Activated naive CD8-positive, alpha-beta T cell treated with anti-CD3 and anti-CD28 coated beads for 36 hours (primary cell): ENCODE measurements around the gene UBE2D2. TPM values are rescaled to one million over a fixed set of nuclear protein-coding genes. Genes with fewer than 3 reads are reported as not detected.
A peak's percentile ranks its signal among the peaks of the same experiment; 100 is the strongest.
"Not testable (repeated sequence)": the region's sequence is repeated elsewhere in the genome, so short reads cannot be mapped to it uniquely, and the experiment has no call there.

Experiments
- DNase-seq: peaks from one replicate; pipeline ENCODE4 v3.0.0; 2021
- H3K27ac Mint-ChIP-seq: one replicate; pipeline ENCODE4 v1.8.0; 2022; ENCODE audit warnings: mild to moderate bottlenecking, moderate library complexity, mixed read lengths
- H3K27me3 Mint-ChIP-seq: one replicate; pipeline ENCODE4 v1.8.0; 2022; ENCODE audit warnings: mild to moderate bottlenecking, mixed read lengths
- H3K36me3 Mint-ChIP-seq: one replicate; pipeline ENCODE4 v1.8.0; 2021; ENCODE audit warnings: mild to moderate bottlenecking, mixed read lengths
- H3K4me1 Mint-ChIP-seq: one replicate; pipeline ENCODE4 v1.8.0; 2021; ENCODE audit warnings: mixed read lengths
- H3K4me3 Mint-ChIP-seq: one replicate; pipeline ENCODE4 v1.8.0; 2022; ENCODE audit warnings: mild to moderate bottlenecking, moderate library complexity, mixed read lengths
- H3K9me3 Mint-ChIP-seq: one replicate; pipeline ENCODE4 v1.8.0; 2022; ENCODE audit warnings: mixed read lengths
- total RNA-seq, 2 experiments: library from RNA; stranded (reverse); gene quantifications; one replicate each; pipeline ENCODE4 v1.2.3, GENCODE V29; 2021

The UBE2D2 gene
- total RNA-seq, 2 experiments from 2014 or later = 286 to 297 TPM

DNA sequence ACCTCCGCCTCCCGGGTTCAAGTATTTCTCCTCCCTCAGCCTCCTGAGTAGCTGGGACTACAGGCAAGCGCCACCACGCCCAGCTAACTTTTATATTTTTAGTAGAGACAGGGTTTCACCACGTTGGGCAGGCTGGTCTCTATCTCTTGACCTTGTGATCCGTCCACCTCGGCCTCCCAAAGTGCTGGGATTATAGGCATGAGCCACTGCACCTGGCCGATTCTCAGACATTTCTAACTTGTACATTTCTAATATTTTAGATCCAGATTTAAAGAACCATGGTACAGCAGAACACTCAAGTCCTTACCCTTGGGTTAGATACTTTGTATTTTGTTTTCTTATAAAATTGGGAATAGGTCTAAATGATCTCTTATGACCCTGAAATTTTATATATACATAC, 31.9 kb downstream of the UBE2D2 start:
- H3K27me3 Mint-ChIP-seq, H3K27ac Mint-ChIP-seq, DNase-seq, H3K9me3 Mint-ChIP-seq, H3K4me3 Mint-ChIP-seq: not testable (repeated sequence)
- Mint-ChIP-seq H3K4me1 (peaks cover 47% of the 10 kb centered on the region), H3K36me3 (peaks cover 35% of the 10 kb centered on the region)

DNA sequence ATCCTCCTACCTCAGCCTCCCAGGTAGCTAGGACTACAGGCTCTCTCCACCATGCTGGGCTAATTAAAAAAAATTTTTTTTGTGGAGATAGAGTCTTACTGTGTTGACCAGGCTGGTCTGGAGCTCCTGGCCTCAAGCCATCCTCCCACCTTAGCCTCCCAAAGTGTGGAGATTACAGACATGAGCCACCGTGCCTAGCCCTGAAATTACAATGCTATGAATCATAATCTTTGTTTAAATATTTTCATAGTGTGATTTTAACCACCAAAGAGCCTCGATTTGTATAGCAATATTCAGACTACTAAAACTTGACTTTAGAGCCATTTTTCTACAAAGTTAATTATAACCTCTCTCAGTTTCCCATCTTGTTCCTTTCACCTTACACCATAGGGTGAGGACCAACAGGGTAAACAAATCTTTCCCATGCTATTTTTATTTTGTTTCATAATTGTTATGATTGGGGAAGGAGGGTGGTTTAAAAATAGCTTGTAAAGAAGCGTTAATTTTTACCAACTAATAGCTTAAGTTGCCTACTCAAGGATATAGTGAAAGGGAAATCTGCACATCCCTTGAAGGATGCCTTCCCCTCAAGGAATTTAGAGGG, 32.7 kb downstream of the UBE2D2 start:
- Mint-ChIP-seq H3K27ac (peak overlapping the region; percentile 29), H3K4me3 (no peak overlapping the region), H3K9me3 (peaks cover 2% of the 10 kb centered on the region), H3K27me3 (no peaks in the 10 kb centered on the region), H3K36me3 (peaks cover 34% of the 10 kb centered on the region), H3K4me1 (peaks cover 44% of the 10 kb centered on the region)
- DNase-seq = no peak

DNA sequence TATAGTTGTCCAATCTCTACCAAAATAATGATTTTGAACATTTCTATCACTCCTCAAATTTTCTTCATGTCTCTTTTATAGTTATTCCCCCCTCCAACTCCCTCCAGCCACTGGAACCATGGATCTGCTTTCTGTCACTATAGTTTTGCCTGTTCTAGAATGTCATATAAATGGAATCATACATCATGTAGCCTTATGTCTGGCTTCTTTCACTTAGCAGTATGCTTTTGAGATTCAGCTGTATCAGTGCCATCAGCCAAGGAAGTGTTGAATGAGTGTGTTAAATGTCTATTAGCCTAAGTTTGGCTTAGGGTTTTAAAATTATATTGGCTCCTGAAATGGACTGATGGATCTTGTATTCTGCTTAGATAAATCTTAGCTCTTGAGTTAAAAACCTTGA, 36.0 kb downstream of the UBE2D2 start:
- Mint-ChIP-seq H3K27me3 (no peaks in the 10 kb centered on the region), H3K27ac (peak overlapping the region; percentile 61), H3K4me1 (peaks cover 26% of the 10 kb centered on the region), H3K9me3 (peaks cover 2% of the 10 kb centered on the region), H3K36me3 (peaks cover 26% of the 10 kb centered on the region), H3K4me3 (no peak overlapping the region)
- no peak for DNase-seq

DNA sequence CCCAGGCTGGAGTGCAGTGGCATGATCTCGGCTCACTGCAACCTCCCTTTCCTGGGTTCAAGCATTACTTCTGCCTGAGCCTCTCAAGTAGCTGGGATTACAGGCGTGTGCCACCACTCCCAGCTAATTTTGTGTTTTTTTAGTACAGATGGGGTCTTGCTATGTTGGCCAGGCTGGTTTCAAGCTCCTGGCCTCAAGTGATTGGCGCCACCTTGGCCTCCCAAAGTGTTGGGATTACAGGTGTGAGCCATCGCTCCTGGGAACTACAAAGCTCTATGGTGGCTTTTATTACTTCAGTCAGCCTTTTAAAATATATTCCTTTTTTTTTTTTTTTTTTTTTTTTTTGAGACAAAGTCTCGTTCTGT, 37.4 kb downstream of the UBE2D2 start:
- not testable (repeated sequence) for H3K4me3 Mint-ChIP-seq, H3K9me3 Mint-ChIP-seq, H3K27me3 Mint-ChIP-seq, H3K27ac Mint-ChIP-seq, DNase-seq
- Mint-ChIP-seq H3K4me1 (peaks cover 19% of the 10 kb centered on the region), H3K36me3 (peaks cover 27% of the 10 kb centered on the region)

DNA sequence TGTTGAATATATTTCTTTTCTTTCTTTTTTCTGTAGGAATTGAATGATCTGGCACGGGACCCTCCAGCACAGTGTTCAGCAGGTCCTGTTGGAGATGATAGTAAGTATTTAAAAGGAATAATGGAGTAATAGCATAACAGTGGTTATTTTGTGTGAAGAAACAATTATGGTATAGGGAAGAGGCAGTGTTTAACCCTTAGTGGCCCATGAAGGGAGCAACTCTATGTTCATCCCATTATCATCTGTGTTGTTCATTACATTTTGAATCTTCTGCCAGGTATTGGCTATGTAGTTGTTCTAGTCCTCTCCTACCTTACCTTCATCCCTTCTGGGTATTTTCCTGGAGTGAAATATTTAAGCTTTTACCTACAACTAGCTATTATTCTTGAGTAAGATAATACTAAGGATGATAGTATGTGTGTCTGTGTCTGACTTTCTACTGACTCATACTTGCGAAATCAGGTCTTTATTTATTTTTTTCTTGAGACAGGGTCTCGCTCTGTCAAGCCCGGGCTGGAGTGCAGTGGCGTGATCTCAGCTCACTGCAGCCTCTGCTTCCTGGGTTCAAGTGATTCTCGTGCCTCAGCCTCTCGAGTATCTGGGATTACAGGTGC, 39.3 kb downstream of the UBE2D2 start:
- Mint-ChIP-seq H3K36me3 (peaks cover 22% of the 10 kb centered on the region), H3K27ac (no peak overlapping the region), H3K4me3 (no peak overlapping the region), H3K27me3 (no peaks in the 10 kb centered on the region), H3K4me1 (peaks cover 19% of the 10 kb centered on the region), H3K9me3 (peaks cover 2% of the 10 kb centered on the region)
- no peak for DNase-seq

DNA sequence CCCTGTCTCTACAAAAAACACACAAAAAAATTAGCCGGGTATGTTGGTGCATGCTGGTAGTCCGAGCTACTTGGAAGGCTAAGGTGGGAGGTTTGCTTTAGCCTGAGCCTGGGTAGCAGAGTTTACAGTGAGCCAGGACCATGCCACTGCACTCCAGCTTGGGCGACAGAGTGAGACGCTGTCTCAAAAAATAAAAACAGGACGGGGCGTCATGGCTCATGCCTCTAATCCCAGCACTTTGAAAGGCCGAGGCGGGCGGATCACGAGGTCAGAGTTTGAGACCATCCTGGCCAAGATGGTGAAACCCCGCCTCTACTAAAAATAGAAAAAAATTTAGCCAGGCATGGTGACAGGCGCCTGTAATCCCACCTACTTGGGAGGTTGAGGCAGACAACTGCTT, 40.3 kb downstream of the UBE2D2 start:
- DNase-seq = no peak
- peaks cover 18% of the 10 kb centered on the region for H3K4me1 Mint-ChIP-seq
- no peak overlapping the region for H3K4me3 Mint-ChIP-seq
- peaks cover 2% of the 10 kb centered on the region for H3K9me3 Mint-ChIP-seq
- H3K27me3 Mint-ChIP-seq = no peaks in the 10 kb centered on the region
- no peak overlapping the region for H3K27ac Mint-ChIP-seq
- peaks cover 24% of the 10 kb centered on the region for H3K36me3 Mint-ChIP-seq

DNA sequence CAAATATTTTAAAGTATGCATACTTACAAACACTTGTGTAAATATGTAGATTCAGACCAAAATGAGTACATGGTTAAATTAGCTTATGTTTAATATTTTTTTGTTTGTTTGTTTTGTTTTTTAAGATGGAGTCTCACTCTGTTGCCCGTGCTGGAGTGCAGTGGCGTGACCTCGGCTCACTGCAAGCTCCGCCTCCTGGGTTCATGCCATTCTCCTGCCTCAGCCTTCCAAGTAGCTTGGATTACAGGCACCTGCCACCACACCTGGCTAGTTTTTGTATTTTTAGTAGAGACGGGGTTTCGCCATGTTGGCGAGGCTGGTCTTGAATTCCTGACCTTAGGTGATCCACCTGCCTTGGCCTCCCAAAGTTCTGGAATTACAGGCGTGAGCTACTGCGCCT, 40.8 kb downstream of the UBE2D2 start:
- not testable (repeated sequence) for H3K27me3 Mint-ChIP-seq, DNase-seq, H3K9me3 Mint-ChIP-seq, H3K27ac Mint-ChIP-seq, H3K4me3 Mint-ChIP-seq
- peaks cover 24% of the 10 kb centered on the region for H3K36me3 Mint-ChIP-seq
- H3K4me1 Mint-ChIP-seq = peaks cover 19% of the 10 kb centered on the region

DNA sequence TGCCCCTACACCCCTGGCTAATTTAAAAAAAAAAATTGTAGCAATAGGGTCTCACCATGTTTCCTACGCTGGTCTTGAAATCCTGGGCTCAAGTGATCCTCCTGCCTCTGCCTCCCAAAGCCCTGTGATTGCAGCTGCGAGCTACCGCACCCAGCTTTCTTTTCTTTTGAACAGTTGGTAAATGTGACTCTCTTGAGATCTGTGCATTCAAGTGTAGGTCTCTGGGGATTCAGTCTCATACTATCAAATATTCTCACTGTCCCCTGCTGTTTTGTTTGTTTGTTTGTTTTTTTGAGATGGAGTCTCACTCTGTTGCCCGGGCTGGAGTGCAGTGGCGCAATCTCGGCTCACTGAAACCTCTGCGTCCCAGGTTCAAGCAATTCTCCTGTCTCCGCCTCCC, 44.7 kb downstream of the UBE2D2 start:
- H3K4me3 Mint-ChIP-seq = no peak overlapping the region
- no peaks in the 10 kb centered on the region for H3K27me3 Mint-ChIP-seq
- peaks cover 22% of the 10 kb centered on the region for H3K36me3 Mint-ChIP-seq
- DNase-seq = no peak
- peaks cover 20% of the 10 kb centered on the region for H3K4me1 Mint-ChIP-seq
- H3K27ac Mint-ChIP-seq = peak overlapping the region; percentile 76
- H3K9me3 Mint-ChIP-seq = no peaks in the 10 kb centered on the region

DNA sequence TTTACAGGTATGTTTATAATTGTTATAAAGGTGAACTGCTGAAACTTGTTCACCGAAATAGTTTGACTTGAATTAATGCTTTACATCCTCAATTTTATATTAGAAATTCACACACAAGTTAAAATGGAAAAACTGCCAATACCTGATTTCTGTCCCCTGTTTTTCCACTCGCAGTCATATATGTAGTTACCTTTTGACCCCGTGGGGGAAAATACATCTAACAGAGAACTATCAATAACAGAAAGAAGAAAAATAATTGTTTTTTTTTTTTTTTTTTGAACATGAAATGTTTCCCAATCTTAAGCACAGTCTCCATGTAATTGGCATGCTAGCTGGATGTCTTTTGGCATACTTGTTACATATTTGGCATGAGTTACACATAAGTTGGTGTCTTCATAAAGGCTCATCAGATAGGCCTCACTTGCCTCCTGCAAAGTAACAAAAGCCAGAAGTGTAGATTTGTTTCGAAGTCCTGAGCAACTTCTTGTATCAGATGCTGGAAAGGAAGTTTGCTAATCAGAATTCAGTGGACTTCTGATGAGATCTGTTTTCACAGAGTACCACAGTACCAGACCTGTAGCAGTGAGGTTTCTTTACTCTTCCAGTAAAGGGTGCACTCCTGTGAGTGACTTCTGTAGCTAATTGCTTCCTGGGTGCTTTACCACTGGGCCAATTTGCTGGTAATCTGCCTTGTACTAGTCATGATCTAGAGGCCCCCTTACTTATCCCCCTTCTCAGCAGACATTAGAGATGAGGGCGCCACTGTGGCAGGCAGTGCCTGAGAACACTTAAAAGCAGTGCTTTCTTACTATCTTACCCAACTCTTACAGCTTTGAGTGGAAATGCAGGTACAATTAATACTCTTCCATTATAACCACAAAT, 50.8 kb downstream of the UBE2D2 start:
- Mint-ChIP-seq H3K4me3 (no peak overlapping the region), H3K4me1 (peaks cover 38% of the 10 kb centered on the region), H3K27ac (peak overlapping the region; percentile 58), H3K36me3 (peaks cover 15% of the 10 kb centered on the region), H3K27me3 (no peaks in the 10 kb centered on the region), H3K9me3 (no peaks in the 10 kb centered on the region)
- no peak for DNase-seq

DNA sequence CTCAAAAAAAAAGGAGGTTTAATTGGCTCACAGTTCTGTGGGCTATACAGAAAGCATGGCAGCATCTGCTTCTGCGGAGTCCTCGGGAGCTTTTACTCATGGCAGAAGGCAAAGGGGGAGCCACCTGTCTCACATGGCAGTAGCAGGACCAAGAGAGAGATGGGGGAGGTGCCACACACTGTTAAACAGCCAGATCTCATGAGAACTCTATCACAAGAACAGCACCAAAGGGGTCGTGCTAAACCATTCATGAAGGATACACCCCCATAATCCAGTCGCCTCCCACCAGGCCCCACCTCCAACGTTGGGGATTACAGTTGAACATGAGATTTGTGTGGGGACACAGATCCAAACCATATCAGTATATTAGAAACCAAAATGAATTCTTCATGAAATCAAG, 58.7 kb downstream of the UBE2D2 start:
- Mint-ChIP-seq H3K4me1 (peaks cover 6% of the 10 kb centered on the region), H3K36me3 (peaks cover 22% of the 10 kb centered on the region), H3K27ac (peak overlapping the region; percentile 67), H3K27me3 (no peaks in the 10 kb centered on the region), H3K4me3 (no peak overlapping the region), H3K9me3 (no peaks in the 10 kb centered on the region)
- no peak for DNase-seq

DNA sequence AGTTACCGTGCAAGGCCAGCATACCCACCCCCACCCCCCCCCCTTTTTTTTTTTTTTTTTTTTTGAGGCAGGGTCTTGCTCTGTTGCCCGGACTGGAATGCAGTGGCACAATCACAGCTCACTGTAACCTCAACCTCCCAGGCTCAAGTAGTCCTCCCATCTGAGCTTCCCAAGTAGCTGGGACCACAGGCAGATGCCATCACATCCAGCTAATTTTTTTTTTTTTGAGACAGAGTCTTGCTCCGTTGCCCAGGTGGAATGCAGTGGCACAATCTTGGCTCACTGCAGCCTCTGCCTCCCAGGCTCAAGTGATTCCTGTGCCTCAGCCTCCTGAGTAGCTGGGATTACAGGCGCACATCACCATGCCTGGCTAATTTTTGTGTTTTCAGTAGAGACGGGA, 64.3 kb downstream of the UBE2D2 start:
- peaks cover 26% of the 10 kb centered on the region for H3K36me3 Mint-ChIP-seq
- H3K4me1 Mint-ChIP-seq, H3K9me3 Mint-ChIP-seq, H3K4me3 Mint-ChIP-seq, DNase-seq, H3K27me3 Mint-ChIP-seq, H3K27ac Mint-ChIP-seq: not testable (repeated sequence)

DNA sequence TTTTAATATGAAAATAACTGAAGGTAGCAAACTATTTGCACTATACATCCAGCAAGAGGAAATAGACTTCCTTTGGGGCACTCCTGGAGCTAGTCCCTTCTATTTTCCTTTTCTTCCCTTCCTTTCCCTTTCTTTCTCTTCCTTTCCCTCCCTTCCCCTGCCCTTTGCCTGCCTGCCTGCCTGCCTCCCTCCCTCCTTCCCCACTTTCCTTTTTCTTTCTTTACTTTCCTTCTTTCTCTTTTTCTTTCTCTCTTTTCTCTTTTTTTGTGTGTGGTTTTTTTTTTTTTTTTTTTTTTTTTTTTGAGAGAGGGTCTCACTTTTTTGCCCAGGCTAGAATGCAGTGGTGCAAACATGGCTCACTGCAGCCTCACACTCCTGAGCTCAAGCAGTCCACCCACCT, 69.7 kb downstream of the UBE2D2 start:
- H3K27me3 Mint-ChIP-seq = no peaks in the 10 kb centered on the region
- no peak overlapping the region for H3K4me3 Mint-ChIP-seq
- H3K27ac Mint-ChIP-seq = no peak overlapping the region
- H3K9me3 Mint-ChIP-seq = no peaks in the 10 kb centered on the region
- DNase-seq = no peak
- H3K36me3 Mint-ChIP-seq = peaks cover 8% of the 10 kb centered on the region
- H3K4me1 Mint-ChIP-seq = peaks cover 29% of the 10 kb centered on the region

DNA sequence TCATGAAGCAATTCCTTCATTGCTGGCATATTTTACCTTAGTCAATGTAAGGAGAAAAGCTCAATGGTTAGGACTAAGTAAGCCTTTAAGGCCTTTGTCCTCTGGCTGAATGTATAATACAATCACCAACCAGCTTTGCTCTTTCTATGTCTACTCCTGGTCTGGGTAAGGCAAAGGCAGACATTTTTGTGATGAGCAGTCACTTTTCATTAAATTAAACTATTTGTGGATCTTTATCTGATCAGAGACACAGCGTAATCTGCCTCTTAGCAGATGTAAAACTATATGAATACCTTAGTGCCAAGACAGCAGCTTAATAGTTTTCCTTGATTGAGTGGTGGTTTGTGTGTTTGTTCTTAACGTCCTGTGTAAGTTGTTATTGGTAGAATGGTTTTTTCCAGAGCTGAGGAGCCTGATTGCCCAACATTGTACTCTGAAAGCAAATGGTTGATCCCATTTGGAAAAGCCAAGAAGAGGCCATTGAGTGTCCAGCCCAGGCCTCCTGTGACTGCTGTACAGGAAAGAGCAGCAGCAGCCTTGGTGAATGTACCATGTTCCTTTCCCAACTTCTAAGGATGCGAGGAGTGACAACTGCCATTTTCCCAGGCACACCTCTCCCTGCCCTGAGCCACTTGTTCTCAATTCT, 70.5 kb downstream of the UBE2D2 start:
- no peaks in the 10 kb centered on the region for H3K27me3 Mint-ChIP-seq
- DNase-seq = no peak
- peaks cover 7% of the 10 kb centered on the region for H3K36me3 Mint-ChIP-seq
- no peak overlapping the region for H3K4me3 Mint-ChIP-seq
- H3K9me3 Mint-ChIP-seq = no peaks in the 10 kb centered on the region
- H3K4me1 Mint-ChIP-seq = peaks cover 37% of the 10 kb centered on the region
- no peak overlapping the region for H3K27ac Mint-ChIP-seq

DNA sequence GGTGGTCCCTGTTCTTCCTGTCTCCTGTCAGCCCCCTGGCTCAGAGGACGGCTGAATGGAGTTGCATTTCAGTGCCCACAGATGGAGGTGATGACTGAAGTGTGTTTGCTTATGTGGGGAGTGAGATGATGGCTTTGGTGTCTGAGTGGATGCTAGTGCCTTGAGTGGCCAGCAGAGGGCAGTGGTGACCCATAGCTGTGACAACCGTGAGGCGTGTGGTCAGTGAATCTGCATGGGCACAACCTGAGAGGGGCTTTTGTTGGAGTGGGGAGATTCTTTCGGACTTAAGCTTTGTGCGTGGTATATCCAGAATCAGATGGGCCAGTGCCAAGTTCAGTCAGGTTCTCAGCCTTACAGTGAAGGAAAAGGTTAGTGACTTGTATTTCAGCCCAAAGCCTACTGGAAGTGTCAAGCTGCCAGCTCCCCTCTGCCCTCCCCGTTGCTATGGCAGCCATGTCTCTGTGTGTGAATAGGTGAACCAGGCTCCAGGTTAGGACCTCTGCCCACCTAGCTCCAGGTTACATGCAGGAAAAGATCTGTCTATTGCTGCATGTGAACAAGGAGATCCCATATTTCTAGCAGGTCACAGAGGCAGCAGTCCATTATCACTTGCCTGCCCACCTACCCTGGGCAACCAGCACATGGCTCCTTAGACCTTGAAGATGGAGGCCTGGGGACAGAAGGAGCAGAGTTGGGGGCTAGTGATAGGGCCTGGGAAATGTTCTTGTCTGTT, 72.3 kb downstream of the UBE2D2 start:
- H3K27ac Mint-ChIP-seq = peak overlapping the region; percentile 8
- peaks cover 37% of the 10 kb centered on the region for H3K4me1 Mint-ChIP-seq
- H3K27me3 Mint-ChIP-seq = no peaks in the 10 kb centered on the region
- DNase-seq = peak; percentile 65
- H3K36me3 Mint-ChIP-seq = peaks cover 3% of the 10 kb centered on the region
- no peaks in the 10 kb centered on the region for H3K9me3 Mint-ChIP-seq
- H3K4me3 Mint-ChIP-seq = no peak overlapping the region

DNA sequence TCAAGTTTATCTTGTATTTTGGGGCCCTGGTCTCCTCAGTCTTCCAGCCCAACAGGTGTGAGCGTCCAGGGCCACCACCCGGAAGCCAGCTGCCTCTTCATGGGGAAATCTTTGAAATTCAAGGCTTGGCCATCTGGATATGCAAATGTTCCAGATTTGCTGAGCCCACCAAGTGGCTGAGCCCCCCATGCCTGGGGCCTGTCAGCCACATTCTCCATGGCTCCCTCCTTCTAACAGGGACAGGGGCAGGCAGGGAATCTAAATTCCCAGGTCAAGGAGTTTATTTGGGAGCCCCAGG, 72.8 kb downstream of the UBE2D2 start:
- no peak overlapping the region for H3K27ac Mint-ChIP-seq
- H3K36me3 Mint-ChIP-seq = peaks cover 3% of the 10 kb centered on the region
- no peak for DNase-seq
- no peaks in the 10 kb centered on the region for H3K9me3 Mint-ChIP-seq
- no peak overlapping the region for H3K4me3 Mint-ChIP-seq
- H3K4me1 Mint-ChIP-seq = peaks cover 39% of the 10 kb centered on the region
- H3K27me3 Mint-ChIP-seq = no peaks in the 10 kb centered on the region
